GM12865 (cell line): ENCODE measurements around the gene SNIP1.
"Not testable (repeated sequence)": the region's sequence is repeated elsewhere in the genome, so short reads cannot be mapped to it uniquely, and the experiment has no call there.

Experiments
- DNase-seq: peaks from one replicate; pipeline ENCODE4 v3.0.0; 2010; ENCODE audit warnings: low read depth
- H3K4me3 ChIP-seq: 2 replicates; pipeline ENCODE4 v1.5.1; 2011; ENCODE audit warnings: mild to moderate bottlenecking, low read depth, low read length, control low read depth
- CTCF ChIP-seq: IDR thresholded peaks from 2 replicates; pipeline ENCODE4 v1.5.1; 2011; ENCODE audit warnings: low read length, control low read depth, low read depth, inconsistent platforms; ENCODE audit not compliant: insufficient read depth; ENCODE audit errors: missing control alignments

The SNIP1 gene

GRCh38 chr1:37567023-37567422, 12.9 kb upstream of the SNIP1 start:
- no peak for TF ChIP-seq CTCF
- DNase-seq: no peak
- no peak overlapping the region for H3K4me3 ChIP-seq

GRCh38 chr1:37564892-37565291, 10.8 kb upstream of the SNIP1 start:
- no peak overlapping the region for H3K4me3 ChIP-seq
- TF ChIP-seq CTCF: no peak
- no peak for DNase-seq

GRCh38 chr1:37562984-37563383, 8.9 kb upstream of the SNIP1 start:
- H3K4me3 ChIP-seq: no peak overlapping the region
- DNase-seq: no peak
- no peak for TF ChIP-seq CTCF

- TF ChIP-seq CTCF: peak; percentile 55
- peak; percentile 51 for DNase-seq
- H3K4me3 ChIP-seq: no peak overlapping the region
Observed at GRCh38 chr1:37561133-37562132, 7.3 kb upstream of the SNIP1 start.

- no peak for TF ChIP-seq CTCF
- H3K4me3 ChIP-seq: no peak overlapping the region
- DNase-seq: no peak
Observed at GRCh38 chr1:37560401-37561132, 6.5 kb upstream of the SNIP1 start.

GRCh38 chr1:37559957-37560379, 5.9 kb upstream of the SNIP1 start:
- not testable (repeated sequence) for H3K4me3 ChIP-seq, DNase-seq

- no peak for DNase-seq
- no peak overlapping the region for H3K4me3 ChIP-seq
- no peak for TF ChIP-seq CTCF
Observed at GRCh38 chr1:37559080-37559479, 5.0 kb upstream of the SNIP1 start.
